A549 treated with GW870086 at 1 μM for 4 hours (cell line): ENCODE measurements around the gene DNAJB4. TPM values are rescaled to one million over a fixed set of nuclear protein-coding genes. Genes with fewer than 3 reads are reported as not detected.

Source experiments
- total RNA-seq: library from RNA; stranded (reverse); fragments of 200-300 nt; extraction: Qiagen RNA extraction; gene quantifications from 5 replicates; pipeline ENCODE4 v1.2.3, GENCODE V29; 2022; ENCODE audit warnings: low read depth

Gene DNAJB4
- 36.3 to 44.8 TPM (median 41.4 TPM) in 5 replicates for total RNA-seq

DNA sequence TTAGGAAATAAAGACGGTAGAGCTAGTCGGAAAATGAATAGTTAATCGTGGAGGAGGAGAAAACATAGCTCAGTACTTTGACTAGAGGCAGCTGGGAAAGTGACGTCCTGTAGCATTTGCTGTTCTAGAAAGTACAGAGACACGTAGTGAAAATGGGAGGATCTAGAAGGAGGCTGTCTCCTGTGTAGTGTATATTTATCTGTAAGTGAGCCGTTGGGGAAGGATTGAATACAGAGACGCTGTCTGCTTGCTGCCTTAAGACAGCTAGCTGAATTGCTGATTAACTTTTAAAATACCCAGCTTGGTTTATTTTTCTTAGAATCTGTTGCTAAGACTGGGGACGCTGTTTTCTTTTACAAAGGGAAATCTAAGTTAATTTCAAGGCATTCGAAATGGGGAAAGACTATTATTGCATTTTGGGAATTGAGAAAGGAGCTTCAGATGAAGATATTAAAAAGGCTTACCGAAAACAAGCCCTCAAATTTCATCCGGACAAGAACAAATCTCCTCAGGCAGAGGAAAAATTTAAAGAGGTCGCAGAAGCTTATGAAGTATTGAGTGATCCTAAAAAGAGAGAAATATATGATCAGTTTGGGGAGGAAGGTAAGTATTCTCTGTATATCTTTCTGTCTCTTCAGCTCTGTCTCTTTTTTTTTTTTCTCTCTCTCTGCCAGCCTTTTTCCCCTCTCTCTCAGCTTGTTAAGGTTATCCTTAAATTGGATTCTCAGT lies at the start of gene DNAJB4:
Gene DNAJB4 (plus strand): TSS at position 221 of the 729 bp plus-strand sequence. CDS start 172 bp downstream, at position 393.

DNA sequence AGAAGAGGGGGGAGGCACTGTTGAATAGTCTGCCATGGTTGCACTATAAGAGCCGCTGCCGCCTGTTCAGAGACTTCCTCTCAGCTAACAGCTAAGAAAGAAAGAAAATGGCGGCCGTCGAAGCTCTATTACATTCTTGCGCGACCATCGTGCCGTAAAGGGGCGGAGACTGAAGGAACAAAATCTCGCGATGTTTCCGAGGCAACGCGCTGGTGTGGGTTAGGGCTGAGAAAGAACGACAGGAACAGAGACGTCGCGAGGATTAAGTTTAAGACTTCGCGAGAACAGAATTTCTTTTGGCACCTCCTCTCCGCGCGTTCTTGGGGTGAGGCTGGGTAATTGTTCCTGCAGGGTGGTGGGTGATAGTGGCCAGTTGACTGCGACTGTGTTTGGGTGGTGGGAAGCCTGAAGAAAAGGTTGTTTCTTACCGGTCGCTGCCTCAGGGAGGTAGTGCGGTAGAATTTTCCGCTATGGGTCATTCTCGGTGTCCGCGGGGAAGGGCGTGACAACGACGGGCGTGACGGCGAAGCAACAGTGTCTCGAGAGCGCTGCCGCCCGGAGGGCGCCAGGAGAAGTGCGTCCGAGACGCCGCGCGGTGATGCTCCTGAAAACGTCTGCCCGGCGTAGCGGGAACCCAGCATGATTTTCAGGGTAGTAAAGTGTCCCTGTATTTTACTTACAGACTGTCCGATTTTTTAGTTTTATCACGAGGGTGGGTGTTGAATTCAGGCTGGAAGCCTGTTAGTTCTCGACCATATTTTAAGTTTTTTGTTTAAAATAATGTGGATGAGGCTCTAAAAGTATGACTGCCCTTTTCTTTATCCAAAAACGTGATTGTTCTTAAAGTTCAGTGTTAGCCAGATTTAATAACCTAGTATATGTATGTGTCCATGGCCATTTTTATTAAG lies 25.5 kb upstream of the DNAJB4 start, which contains the start of gene FUBP1:
Gene FUBP1 (minus strand): TSS at position 104 of the 908 bp plus-strand sequence. CDS start 68 bp downstream, at position 36.

DNA sequence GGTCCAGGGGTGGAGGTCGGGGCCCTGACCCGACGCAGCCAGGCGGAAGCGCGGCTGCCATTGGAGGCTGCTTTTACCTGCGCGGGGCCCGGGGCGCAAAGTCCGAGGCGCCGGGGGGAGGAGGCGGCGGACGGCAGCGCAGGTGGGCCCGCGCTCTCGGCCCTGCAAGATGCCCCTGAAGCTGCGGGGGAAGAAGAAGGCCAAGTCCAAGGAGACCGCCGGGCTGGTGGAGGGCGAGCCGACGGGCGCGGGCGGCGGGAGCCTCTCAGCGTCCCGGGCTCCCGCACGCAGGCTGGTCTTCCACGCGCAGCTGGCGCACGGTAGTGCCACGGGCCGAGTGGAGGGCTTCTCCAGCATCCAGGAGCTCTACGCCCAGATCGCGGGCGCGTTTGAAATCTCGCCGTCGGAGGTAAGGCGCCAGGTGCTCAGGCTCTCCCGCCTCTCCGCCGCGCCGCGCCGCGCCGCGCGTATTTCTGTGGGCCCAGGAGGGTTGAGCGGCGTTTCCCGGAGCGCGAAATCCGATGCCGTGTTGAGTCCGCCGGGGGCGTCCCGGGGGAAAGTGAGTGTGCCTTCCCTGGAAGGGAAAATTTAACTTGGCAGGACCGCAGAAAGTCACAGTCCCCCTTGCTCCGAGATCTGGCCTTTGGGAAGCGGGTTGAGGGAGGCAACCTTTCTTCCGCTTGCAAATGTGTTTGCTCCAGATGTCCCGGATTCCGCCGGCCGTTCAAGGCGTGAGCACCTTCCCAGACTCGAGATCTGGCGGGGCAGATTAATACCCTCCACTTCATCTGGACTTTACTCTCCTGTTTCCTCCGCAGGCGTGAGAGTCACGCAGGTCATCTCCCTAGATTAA lies 41.4 kb downstream of the DNAJB4 start, which contains the start of gene GIPC2:
Gene GIPC2 (plus strand): TSS at position 41 of the 853 bp plus-strand sequence. CDS start 129 bp downstream, at position 170.

Other genes starting within 250 kb of the DNAJB4 start
- 14.6 to 21.3 TPM (median 19.1 TPM) in 5 replicates for gene USP33, start 245.1 kb upstream of the DNAJB4 start, total RNA-seq
- gene MIGA1, start 225.3 kb upstream of the DNAJB4 start, total RNA-seq: 4.9 to 7.6 TPM (median 7.1 TPM) in 5 replicates
- gene NEXN, start 116.3 kb upstream of the DNAJB4 start, total RNA-seq: 6.3 to 9.0 TPM (median 6.5 TPM) in 5 replicates
- 91.6 to 121 TPM (median 111 TPM) in 5 replicates for gene FUBP1, start 25.9 kb upstream of the DNAJB4 start, total RNA-seq
- 0.05 TPM in 1 of 5 replicates, not detected in the others for gene GIPC2, start 41.0 kb downstream of the DNAJB4 start, total RNA-seq